Breast epithelium (tissue), 4 donors: Measurements from ENCODE around the gene GMDS. TPM values are rescaled to one million over a fixed set of nuclear protein-coding genes. Genes with fewer than 3 reads are reported as not detected.

Experiments used
- DNase-seq, 2 donors: peaks; one replicate each; pipeline ENCODE4 v3.0.0-alpha.2; 2019; ENCODE audit warnings: low spot score in 2 of 2
- H3K27ac ChIP-seq, 2 donors: fragments of 200-600 bp; sonication (generic) in 1 of 2; one replicate each; pipeline ENCODE4 v1.5.1; 2016 to 2019; ENCODE audit warnings: mild to moderate bottlenecking in 1 of 2
- H3K27me3 ChIP-seq, 2 donors: fragments of 200-600 bp; sonication (generic) in 1 of 2; one replicate each; pipeline versions ENCODE4 v1.5.1 to v1.6.0; 2017 to 2019; ENCODE audit warnings: control low read depth in 1 of 2, mild to moderate bottlenecking in 1 of 2
- H3K36me3 ChIP-seq: fragments of 200-600 bp; one replicate; pipeline ENCODE4 v1.5.1; 2019
- H3K4me1 ChIP-seq, 2 donors: fragments of 200-600 bp; sonication (generic); one replicate each; pipeline ENCODE4 v1.5.1; 2016 to 2019; ENCODE audit warnings: control low read depth in 1 of 2
- H3K4me3 ChIP-seq, 3 donors: fragments of 200-600 bp; sonication (generic); 1 replicate in 2 of 3; 2 replicates in 1 of 3; pipeline ENCODE4 v1.5.1; 2016 to 2019; ENCODE audit warnings: mild to moderate bottlenecking in 3 of 3, moderate library complexity in 2 of 3
- H3K9me3 ChIP-seq, 2 donors: fragments of 200-600 bp; sonication (generic) in 1 of 2; one replicate each; pipeline ENCODE4 v1.5.1; 2016 to 2019; ENCODE audit warnings: control low read depth in 1 of 2
- CTCF ChIP-seq, 3 donors: fragments of 450-650 bp; IDR thresholded peaks; one replicate each; pipeline ENCODE4 v1.5.1; 2016 to 2017; ENCODE audit warnings: antibody characterized with exemption in 3 of 3, mild to moderate bottlenecking in 3 of 3, moderate library complexity in 3 of 3
- POLR2A ChIP-seq: fragments of 450-650 bp; IDR thresholded peaks from one replicate; pipeline ENCODE4 v1.6.1; 2016; ENCODE audit warnings: antibody characterized with exemption, mild to moderate bottlenecking, moderate library complexity
- POLR2AphosphoS5 ChIP-seq, 3 donors: sonication (generic); formaldehyde crosslinking; IDR thresholded peaks; one replicate each; pipeline ENCODE4 v1.6.1; 2017; ENCODE audit warnings: antibody characterized with exemption in 3 of 3
- intact Hi-C: fragments of 100-400 bp; cut with DNase I; formaldehyde crosslinking; loops from one replicate; pipeline ENCODE4 v1.15.1; 2023; ENCODE audit warnings: low total_unique reads
- total RNA-seq, 3 donors: library from RNA; depleted of rRNA; stranded (reverse); fragments of >200 nt; gene quantifications; one replicate each; pipeline ENCODE4 v1.1.0, GENCODE V29; 2016

Gene GMDS
- total RNA-seq, 3 donors from 2014 or later, result 7.5 to 29.2 (median 17.0) TPM

GRCh38 chr6:2035826-2036709, 209.3 kb downstream of the GMDS start:
- Histone ChIP-seq H3K9me3 (no peaks in the 10 kb centered on the region), H3K36me3 (no peaks in the 10 kb centered on the region), H3K4me3 (no peak overlapping the region), H3K27ac (no peak overlapping the region), H3K27me3 (no peaks in the 10 kb centered on the region), H3K4me1 (no peaks in the 10 kb centered on the region)
- intact Hi-C loops, result no loop called here
- DNase-seq, result no peak
- TF ChIP-seq POLR2A, result no peak
- TF ChIP-seq CTCF (IDR thresholded peaks at IDR 0.05), result no peak
- no peak for TF ChIP-seq POLR2AphosphoS5 (IDR thresholded peaks at IDR 0.05)

- TF ChIP-seq CTCF (IDR thresholded peaks at IDR 0.05) (no peak), POLR2A (no peak), POLR2AphosphoS5 (IDR thresholded peaks at IDR 0.05) (no peak)
Observed at GRCh38 chr6:2035046-2035445, 210.4 kb downstream of the GMDS start.

DNA sequence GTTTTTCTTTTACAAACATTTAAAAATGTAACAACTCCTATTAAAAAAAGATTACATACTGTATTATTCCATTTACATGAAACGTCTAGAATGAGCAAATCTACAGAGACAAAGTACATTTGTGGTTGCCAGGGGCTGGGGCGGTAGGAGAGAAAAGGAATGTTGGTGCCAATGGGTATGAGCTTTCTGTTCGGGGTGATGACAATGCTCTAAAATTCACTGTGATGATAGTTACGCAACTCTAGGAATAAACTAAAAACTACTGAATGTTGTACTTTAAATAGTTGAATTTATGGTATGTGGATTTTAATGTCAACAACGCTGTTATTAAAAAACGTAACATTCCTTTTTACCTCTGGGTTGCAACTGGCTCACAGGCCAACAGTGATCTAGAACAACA, 211.1 kb downstream of the GMDS start:
- intact Hi-C loops, result no loop called here
- H3K27ac ChIP-seq, result no peak overlapping the region

More at GRCh38 chr6:2035046-2035445, 210.4 kb downstream of the GMDS start:
- Histone ChIP-seq H3K4me1 (no peaks in the 10 kb centered on the region), H3K27me3 (no peaks in the 10 kb centered on the region), H3K36me3 (no peaks in the 10 kb centered on the region), H3K9me3 (no peaks in the 10 kb centered on the region), H3K4me3 (no peak overlapping the region), H3K27ac (no peak overlapping the region)
- no peak for DNase-seq
- intact Hi-C loops, result no loop called here

DNA sequence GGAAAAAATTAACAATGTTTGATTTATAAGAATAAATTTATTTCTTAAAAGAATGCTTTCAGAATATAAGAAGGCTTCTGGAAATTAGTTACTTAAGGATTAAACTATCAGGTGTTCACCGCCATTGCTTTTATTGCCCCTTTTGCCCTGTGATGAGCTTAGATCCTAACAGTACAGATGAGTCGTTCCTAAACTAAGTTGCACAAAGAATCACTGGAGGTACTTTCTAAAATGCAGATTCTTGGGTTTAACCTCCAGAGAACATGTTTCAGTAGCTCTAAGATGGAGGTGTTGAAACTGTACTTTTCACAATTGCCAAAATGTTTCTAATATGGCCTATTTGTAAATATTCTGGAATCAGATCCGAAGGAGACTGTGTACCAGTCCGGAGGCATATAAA, 211.9 kb downstream of the GMDS start:
- H3K27me3 ChIP-seq, result no peaks in the 10 kb centered on the region
- no peaks in the 10 kb centered on the region for H3K9me3 ChIP-seq
- H3K4me3 ChIP-seq, result no peak overlapping the region
- intact Hi-C loops, result no loop called here
- H3K4me1 ChIP-seq, result no peaks in the 10 kb centered on the region
- no peak for DNase-seq
- H3K36me3 ChIP-seq, result no peaks in the 10 kb centered on the region
- no peak for TF ChIP-seq POLR2AphosphoS5 (IDR thresholded peaks at IDR 0.05)
- TF ChIP-seq POLR2A, result no peak
- TF ChIP-seq CTCF (IDR thresholded peaks at IDR 0.05), result no peak
- no peak overlapping the region for H3K27ac ChIP-seq

More for the DNA sequence above, 211.1 kb downstream of the GMDS start:
- Histone ChIP-seq H3K9me3 (no peaks in the 10 kb centered on the region), H3K4me1 (no peaks in the 10 kb centered on the region), H3K36me3 (no peaks in the 10 kb centered on the region), H3K4me3 (no peak overlapping the region), H3K27me3 (no peaks in the 10 kb centered on the region)
- no peak for DNase-seq
- TF ChIP-seq POLR2AphosphoS5 (IDR thresholded peaks at IDR 0.05), result no peak
- TF ChIP-seq POLR2A, result no peak
- no peak for TF ChIP-seq CTCF (IDR thresholded peaks at IDR 0.05)

DNA sequence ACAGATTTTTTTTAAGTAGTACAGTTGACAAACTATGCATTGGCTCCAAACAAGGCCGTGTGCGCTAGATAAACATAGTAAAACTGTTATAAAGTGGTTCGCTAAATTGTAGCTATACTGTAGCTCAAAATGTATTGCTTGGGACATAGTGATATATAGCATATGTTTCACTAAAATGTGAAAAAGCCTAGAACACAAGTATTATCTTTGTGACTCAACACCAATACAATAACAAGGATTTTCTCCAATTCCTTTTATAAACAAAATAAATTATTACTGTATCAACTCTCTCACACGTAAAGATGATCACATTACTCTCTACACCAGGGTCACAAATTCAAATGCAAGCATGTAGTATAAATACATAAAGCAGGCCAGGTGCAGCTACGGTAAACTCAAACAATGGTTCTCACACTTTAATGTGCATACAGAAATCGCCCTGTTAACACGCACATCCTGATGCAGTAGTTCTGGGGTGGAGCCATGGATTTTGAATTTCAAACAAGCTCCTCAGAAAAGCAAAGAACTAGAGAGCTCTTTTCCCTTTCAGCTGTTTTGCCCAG, 214.6 kb downstream of the GMDS start:
- Histone ChIP-seq H3K27me3 (no peaks in the 10 kb centered on the region), H3K4me1 (no peaks in the 10 kb centered on the region), H3K36me3 (no peaks in the 10 kb centered on the region), H3K9me3 (no peaks in the 10 kb centered on the region), H3K4me3 (no peak overlapping the region), H3K27ac (no peak overlapping the region)
- intact Hi-C loops, result no loop called here
- TF ChIP-seq CTCF (IDR thresholded peaks at IDR 0.05), result no peak
- no peak for TF ChIP-seq POLR2AphosphoS5 (IDR thresholded peaks at IDR 0.05)
- DNase-seq, result no peak
